CD8-positive, alpha-beta memory T cell (primary cell): ENCODE results near the gene PRSS27. TPM values are rescaled to one million over a fixed set of nuclear protein-coding genes. Genes with fewer than 3 reads are reported as not detected.

Experiments used
- CTCF ChIA-PET: fragments of 350-600 bp; sonication (Branson Sonifier 250); formaldehyde crosslinking; loops from one replicate; lab custom pipeline; 2021; ENCODE audit warnings: antibody characterized with exemption; lab: Charles Lee
- POLR2A ChIA-PET: fragments of 350-600 bp; sonication (Branson Sonifier 250); formaldehyde crosslinking; loops from one replicate; lab custom pipeline; 2021; ENCODE audit warnings: antibody characterized with exemption; lab: Charles Lee
- DNase-seq, 5 donors: peaks; one replicate each; pipeline versions ENCODE4 v3.0.0 to v3.0.0-alpha.2; 2020 to 2022; ENCODE audit warnings: mixed read lengths in 1 of 5
- H3K27ac ChIP-seq: one replicate; pipeline ENCODE4 v1.7.0; 2013; ENCODE audit warnings: low read depth, mild to moderate bottlenecking, low read length, moderate library complexity
- H3K27me3 ChIP-seq: 2 replicates; pipeline ENCODE4 v1.7.0; 2013; ENCODE audit warnings: low read length, mild to moderate bottlenecking; ENCODE audit not compliant: insufficient read depth, poor library complexity, severe bottlenecking
- H3K36me3 ChIP-seq: 2 replicates; pipeline ENCODE4 v1.7.0; 2013; ENCODE audit warnings: mild to moderate bottlenecking, low read length, moderate library complexity; ENCODE audit not compliant: insufficient read depth
- H3K4me1 ChIP-seq: 2 replicates; pipeline ENCODE4 v1.7.0; 2013; ENCODE audit warnings: mild to moderate bottlenecking, low read length, moderate library complexity; ENCODE audit not compliant: insufficient read depth
- H3K4me3 ChIP-seq: 2 replicates; pipeline ENCODE4 v1.7.0; 2013; ENCODE audit warnings: mild to moderate bottlenecking, low read length
- H3K9me3 ChIP-seq: 2 replicates; pipeline ENCODE4 v1.7.0; 2013; ENCODE audit warnings: mild to moderate bottlenecking, low read length
- H3K27ac Mint-ChIP-seq, 8 donors: one replicate each; pipeline ENCODE4 v1.8.0; 2020 to 2021; ENCODE audit warnings: mixed read lengths in 8 of 8, mild to moderate bottlenecking in 6 of 8, inconsistent platforms in 3 of 8, moderate library complexity in 3 of 8
- H3K27me3 Mint-ChIP-seq, 2 donors: one replicate each; pipeline ENCODE4 v1.8.0; 2020 to 2021; ENCODE audit warnings: mixed read lengths in 2 of 2, mild to moderate bottlenecking in 1 of 2, moderate library complexity in 1 of 2
- H3K36me3 Mint-ChIP-seq, 3 donors: one replicate each; pipeline ENCODE4 v1.8.0; 2020 to 2021; ENCODE audit warnings: mixed read lengths in 3 of 3, inconsistent platforms in 1 of 3, mild to moderate bottlenecking in 1 of 3
- H3K4me1 Mint-ChIP-seq, 3 donors: one replicate each; pipeline ENCODE4 v1.8.0; 2020 to 2021; ENCODE audit warnings: mixed read lengths in 3 of 3, inconsistent platforms in 1 of 3, mild to moderate bottlenecking in 1 of 3
- H3K4me3 Mint-ChIP-seq, 7 donors: one replicate each; pipeline ENCODE4 v1.8.0; 2020 to 2021; ENCODE audit warnings: mixed read lengths in 7 of 7, mild to moderate bottlenecking in 6 of 7, moderate library complexity in 4 of 7, inconsistent platforms in 2 of 7
- H3K9me3 Mint-ChIP-seq, 5 donors: one replicate each; pipeline ENCODE4 v1.8.0; 2020 to 2022; ENCODE audit warnings: mixed read lengths in 5 of 5, mild to moderate bottlenecking in 3 of 5, moderate library complexity in 2 of 5, inconsistent platforms in 1 of 5
- polyA plus RNA-seq: library from polyadenylated mRNA; unstranded; fragments of 300-500 nt; fragmentation: Illumina TruSeq; gene quantifications from one replicate; pipeline ENCODE4 v1.2.3, GENCODE V29; 2021
- total RNA-seq, 2 experiments: library from RNA; stranded (reverse); gene quantifications; one replicate each; pipeline ENCODE4 v1.2.3, GENCODE V29; 2021

Gene PRSS27
- total and polyA plus RNA-seq, 3 experiments from 2014 or later = 1.3 to 1.6 TPM; not detected in 1

- POLR2A ChIA-PET = no interaction called here
- no peaks in the 10 kb centered on the region for H3K9me3 ChIP-seq
- no peak for DNase-seq
These were observed 5.0 kb downstream of the PRSS27 start for GRCh38 chr16:2715064-2715463.

DNA sequence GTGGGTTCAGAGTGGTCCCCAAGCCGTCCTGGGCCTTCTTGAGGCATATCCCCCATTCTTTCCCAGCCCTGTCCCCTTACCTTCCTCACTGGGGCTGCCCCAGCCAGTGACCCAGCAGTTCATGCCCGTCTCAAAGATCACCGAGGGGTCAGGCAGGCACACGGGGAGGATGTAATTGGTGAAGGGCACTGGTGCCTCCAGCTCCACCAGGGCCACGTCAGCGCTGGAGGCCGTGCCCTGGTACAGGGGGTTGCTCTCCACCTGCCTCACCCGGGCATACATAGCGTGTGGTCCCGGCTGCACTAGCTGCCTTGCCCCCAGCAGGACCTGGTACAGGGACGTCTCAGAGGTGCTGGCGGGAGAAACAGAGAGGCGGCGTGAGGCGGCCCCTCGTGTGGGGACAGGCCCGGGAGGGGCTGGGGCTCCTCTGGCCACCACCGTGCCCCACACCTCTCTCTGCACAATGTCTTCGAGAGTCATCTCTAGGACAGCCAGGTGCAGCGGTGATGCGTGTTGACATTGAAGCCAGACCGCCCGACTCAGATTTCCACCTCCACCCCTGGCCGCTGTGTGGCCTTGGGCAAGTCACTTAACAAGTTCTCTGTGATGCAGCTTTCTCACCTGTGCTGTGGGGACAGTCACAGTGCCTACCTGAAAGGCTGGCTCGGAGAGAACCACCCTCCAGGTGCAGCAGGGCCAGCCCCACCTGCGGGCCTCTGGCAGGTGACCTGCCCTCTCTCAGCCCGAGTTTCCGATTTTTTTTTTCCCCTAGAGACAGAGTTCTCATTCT, 5.8 kb downstream of the PRSS27 start:
- CTCF ChIA-PET = no interaction called here
- no peaks in the 10 kb centered on the region for H3K9me3 Mint-ChIP-seq
- H3K27ac ChIP-seq = no peak overlapping the region
- H3K36me3 ChIP-seq = no peaks in the 10 kb centered on the region
- no peaks in the 10 kb centered on the region for H3K4me1 ChIP-seq
- POLR2A ChIA-PET = no interaction called here
- H3K36me3 Mint-ChIP-seq = peaks cover 0 to 5% (median 2%) of the 10 kb centered on the region in 3 donors
- no peak overlapping the region for H3K27ac Mint-ChIP-seq
- no peaks in the 10 kb centered on the region for H3K9me3 ChIP-seq
- no peaks in the 10 kb centered on the region for H3K27me3 ChIP-seq
- H3K4me3 Mint-ChIP-seq = peak overlapping the region in 1 of 7 donors; percentile 38
- H3K4me1 Mint-ChIP-seq = peaks cover 0 to 6% (median 4%) of the 10 kb centered on the region in 3 donors
- DNase-seq = no peak
- no peak overlapping the region for H3K4me3 ChIP-seq
- H3K27me3 Mint-ChIP-seq = no peaks in the 10 kb centered on the region

More at GRCh38 chr16:2715064-2715463, 5.0 kb downstream of the PRSS27 start:
- Mint-ChIP-seq H3K9me3 (no peaks in the 10 kb centered on the region), H3K36me3 (peaks cover 0 to 5% (median 2%) of the 10 kb centered on the region in 3 donors), H3K27me3 (no peaks in the 10 kb centered on the region), H3K4me1 (peaks cover 0 to 6% (median 4%) of the 10 kb centered on the region in 3 donors), H3K4me3 (peak overlapping the region in 3 of 7 donors; percentile 38 to 48 (median 43)), H3K27ac (no peak overlapping the region)
- no peak overlapping the region for H3K27ac ChIP-seq
- H3K4me3 ChIP-seq = no peak overlapping the region
- CTCF ChIA-PET = no interaction called here
- no peaks in the 10 kb centered on the region for H3K36me3 ChIP-seq
- no peaks in the 10 kb centered on the region for H3K4me1 ChIP-seq
- H3K27me3 ChIP-seq = no peaks in the 10 kb centered on the region

DNA sequence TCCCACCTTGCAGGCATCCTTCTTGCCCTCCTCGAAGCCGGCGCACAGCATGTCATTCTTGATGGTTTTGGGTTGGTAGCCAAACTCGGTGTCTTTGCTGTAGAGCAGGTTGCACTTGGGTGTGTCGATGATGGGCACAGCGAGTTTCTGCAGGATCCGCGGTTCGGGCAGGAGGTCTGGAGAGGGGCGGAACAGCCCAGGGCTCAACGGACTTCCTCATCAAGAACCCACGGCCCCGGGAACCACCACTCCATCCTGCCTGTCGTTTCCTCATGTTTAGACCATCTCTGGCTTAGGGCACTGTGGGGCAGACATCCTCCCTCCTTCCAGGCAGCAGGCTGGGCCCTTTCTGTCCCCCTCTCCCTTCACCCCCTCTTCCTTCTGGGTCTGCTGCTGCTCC, 6.5 kb downstream of the PRSS27 start:
- Mint-ChIP-seq H3K9me3 (no peaks in the 10 kb centered on the region), H3K4me3 (no peak overlapping the region), H3K27ac (no peak overlapping the region), H3K4me1 (peaks cover 0 to 6% (median 4%) of the 10 kb centered on the region in 3 donors), H3K36me3 (peaks cover 0 to 7% (median 2%) of the 10 kb centered on the region in 3 donors), H3K27me3 (no peaks in the 10 kb centered on the region)
- Histone ChIP-seq H3K4me1 (no peaks in the 10 kb centered on the region), H3K4me3 (no peak overlapping the region), H3K36me3 (no peaks in the 10 kb centered on the region), H3K9me3 (no peaks in the 10 kb centered on the region), H3K27me3 (no peaks in the 10 kb centered on the region), H3K27ac (no peak overlapping the region)
- ChIA-PET CTCF (no interaction called here), POLR2A (no interaction called here)
- no peak for DNase-seq

DNA sequence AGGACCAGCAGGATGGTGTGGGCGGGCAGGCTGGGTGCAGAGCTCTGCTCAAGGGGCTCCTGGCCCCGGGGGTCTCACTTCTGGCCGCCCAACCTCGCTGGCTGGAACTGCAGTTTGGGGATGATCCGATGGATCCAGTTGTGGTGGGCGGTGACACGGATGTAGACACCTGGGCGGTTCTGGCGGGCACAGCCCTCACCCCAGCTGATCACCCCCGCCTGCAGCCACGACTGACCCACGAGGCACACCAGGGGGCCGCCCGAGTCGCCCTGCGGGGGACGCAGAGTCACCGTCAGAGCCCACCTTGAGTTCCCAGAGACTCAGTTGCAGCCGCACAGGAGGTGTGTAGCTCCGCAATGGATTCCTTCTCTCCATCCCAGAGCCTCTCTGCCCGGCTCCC, 7.5 kb downstream of the PRSS27 start:
- peaks cover 6% of the 10 kb centered on the region for H3K36me3 ChIP-seq
- no peaks in the 10 kb centered on the region for H3K4me1 ChIP-seq
- H3K9me3 ChIP-seq = no peaks in the 10 kb centered on the region
- CTCF ChIA-PET = no interaction called here
- H3K4me1 Mint-ChIP-seq = peaks cover 0 to 6% (median 4%) of the 10 kb centered on the region in 3 donors
- H3K27ac Mint-ChIP-seq = no peak overlapping the region
- H3K27me3 Mint-ChIP-seq = no peaks in the 10 kb centered on the region
- H3K9me3 Mint-ChIP-seq = no peaks in the 10 kb centered on the region
- peaks cover 0 to 17% (median 4%) of the 10 kb centered on the region in 3 donors for H3K36me3 Mint-ChIP-seq
- POLR2A ChIA-PET = interaction anchor here (0.7 kb wide), 1 partner anchor 66 kb away, joined by 3 read pairs; no protein-coding TSS in a partner anchor
- DNase-seq = no peak
- no peak overlapping the region for H3K27ac ChIP-seq
- H3K4me3 ChIP-seq = no peak overlapping the region
- no peaks in the 10 kb centered on the region for H3K27me3 ChIP-seq
- no peak overlapping the region for H3K4me3 Mint-ChIP-seq

DNA sequence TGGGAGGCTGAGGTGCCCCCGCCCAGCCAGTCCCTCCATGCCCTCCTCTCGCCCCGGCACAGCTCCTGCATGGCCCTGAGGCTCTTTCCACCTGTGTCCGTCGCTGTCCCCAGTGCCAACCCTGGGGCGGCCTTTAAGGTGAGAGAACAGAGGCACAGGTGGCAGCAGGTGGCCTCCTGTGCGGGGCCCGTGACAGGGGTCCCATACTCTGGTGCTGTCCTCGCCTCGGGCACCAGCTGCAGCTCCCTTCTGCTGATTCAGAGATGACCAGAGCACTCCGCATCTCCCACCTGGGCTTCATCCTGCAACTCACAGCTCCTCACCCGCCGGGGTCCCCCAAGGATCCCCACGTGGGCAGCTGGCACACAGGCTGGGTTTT, 8.0 kb downstream of the PRSS27 start:
- peaks cover 7% of the 10 kb centered on the region for H3K36me3 ChIP-seq
- Mint-ChIP-seq H3K36me3 (peaks cover 0 to 22% (median 4%) of the 10 kb centered on the region in 3 donors), H3K4me1 (peaks cover 0 to 6% (median 4%) of the 10 kb centered on the region in 3 donors), H3K27ac (no peak overlapping the region), H3K9me3 (no peaks in the 10 kb centered on the region), H3K4me3 (no peak overlapping the region), H3K27me3 (no peaks in the 10 kb centered on the region)
- no peaks in the 10 kb centered on the region for H3K9me3 ChIP-seq
- DNase-seq = no peak
- ChIA-PET CTCF (no interaction called here), POLR2A (interaction anchor here (0.6 to 0.7 kb wide), 2 partner anchors 66 to 191 kb away, joined by 3 read pairs; no protein-coding TSS in a partner anchor)
- no peak overlapping the region for H3K4me3 ChIP-seq
- H3K27me3 ChIP-seq = no peaks in the 10 kb centered on the region
- no peaks in the 10 kb centered on the region for H3K4me1 ChIP-seq
- H3K27ac ChIP-seq = no peak overlapping the region

GRCh38 chr16:2711370-2712062, 8.5 kb downstream of the PRSS27 start:
- ChIA-PET POLR2A (interaction anchor here (0.6 kb wide), 1 partner anchor 191 kb away, joined by 3 read pairs; no protein-coding TSS in a partner anchor), CTCF (no interaction called here)
- Histone ChIP-seq H3K9me3 (no peaks in the 10 kb centered on the region), H3K27me3 (no peaks in the 10 kb centered on the region), H3K27ac (no peak overlapping the region), H3K4me1 (no peaks in the 10 kb centered on the region), H3K4me3 (no peak overlapping the region), H3K36me3 (peaks cover 7% of the 10 kb centered on the region)
- no peaks in the 10 kb centered on the region for H3K9me3 Mint-ChIP-seq
- no peak overlapping the region for H3K27ac Mint-ChIP-seq
- no peak for DNase-seq
- H3K27me3 Mint-ChIP-seq = no peaks in the 10 kb centered on the region
- H3K4me3 Mint-ChIP-seq = no peak overlapping the region
- H3K4me1 Mint-ChIP-seq = peaks cover 0 to 6% (median 4%) of the 10 kb centered on the region in 3 donors
- H3K36me3 Mint-ChIP-seq = peaks cover 0 to 22% (median 4%) of the 10 kb centered on the region in 3 donors

DNA sequence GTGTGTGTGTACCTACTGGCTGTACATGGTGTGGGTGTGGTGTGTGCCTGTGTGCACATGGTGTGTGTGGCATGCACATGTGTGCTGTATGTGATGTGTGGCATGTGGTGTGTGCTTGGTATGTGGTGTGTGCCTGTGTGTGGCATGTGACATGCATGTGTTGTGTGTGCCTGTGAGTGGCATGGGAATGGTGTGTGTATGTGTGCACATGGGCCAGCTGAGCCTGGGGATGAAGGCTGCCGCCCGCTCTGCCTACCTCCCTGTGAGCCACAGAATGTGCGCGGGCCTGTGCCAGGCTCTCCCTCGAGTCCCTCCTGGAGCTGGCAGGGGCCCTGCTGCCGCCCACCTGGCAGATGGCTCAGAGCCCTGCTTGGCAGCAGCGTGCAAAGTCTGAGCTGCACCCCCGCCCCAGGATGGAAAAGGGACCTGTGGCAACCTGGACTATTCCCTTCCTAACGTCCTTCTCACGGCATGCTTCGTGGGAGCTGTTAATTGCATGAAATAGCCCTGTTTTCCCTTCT, 9.3 kb downstream of the PRSS27 start:
- peaks cover 7% of the 10 kb centered on the region for H3K36me3 ChIP-seq
- Mint-ChIP-seq H3K9me3 (no peaks in the 10 kb centered on the region), H3K4me3 (no peak overlapping the region), H3K27ac (peak overlapping the region in 1 of 8 donors; percentile 68), H3K4me1 (peaks cover 0 to 6% (median 4%) of the 10 kb centered on the region in 3 donors), H3K27me3 (no peaks in the 10 kb centered on the region), H3K36me3 (peaks cover 0 to 26% (median 4%) of the 10 kb centered on the region in 3 donors)
- H3K4me3 ChIP-seq = no peak overlapping the region
- no peak overlapping the region for H3K27ac ChIP-seq
- no peak for DNase-seq
- no peaks in the 10 kb centered on the region for H3K27me3 ChIP-seq
- ChIA-PET CTCF (no interaction called here), POLR2A (no interaction called here)
- no peaks in the 10 kb centered on the region for H3K9me3 ChIP-seq
- no peaks in the 10 kb centered on the region for H3K4me1 ChIP-seq
